HL-60 (cell line): ENCODE measurements around the gene ZBTB42.

Experiments
- DNase-seq, 2 experiments: peaks; one replicate each; pipeline ENCODE4 v3.0.0-alpha.2; 2010 to 2020; ENCODE audit warnings: low read depth in 1 of 2, low spot score in 1 of 2
- H3K27ac ChIP-seq: fragments of 250-450 bp; sonication (Bioruptor Pico); replicated peaks from 2 replicates; pipeline ENCODE4 v1.5.1; 2020; ENCODE audit warnings: mild to moderate bottlenecking, moderate library complexity
- H3K27me3 ChIP-seq: fragments of 250-450 bp; sonication (Bioruptor Pico); 2 replicates; pipeline ENCODE4 v1.5.1; 2021; ENCODE audit warnings: mild to moderate bottlenecking, moderate library complexity; ENCODE audit not compliant: insufficient read depth, poor library complexity, severe bottlenecking
- H3K4me3 ChIP-seq: replicated peaks from 2 replicates; pipeline ENCODE4 v1.5.1; 2011; ENCODE audit warnings: mild to moderate bottlenecking, control low read depth, low read length; ENCODE audit not compliant: insufficient read depth
- GABPA ChIP-seq: IDR thresholded peaks from 2 replicates; pipeline ENCODE4 v1.6.1; 2012; ENCODE audit warnings: low read depth
- POLR2AphosphoS5 ChIP-seq: IDR thresholded peaks from 2 replicates; pipeline ENCODE4 v1.6.1; 2012; ENCODE audit warnings: low read depth
- SPI1 ChIP-seq: IDR thresholded peaks from 2 replicates; pipeline ENCODE4 v1.6.1; 2012; ENCODE audit warnings: low read depth, mild to moderate bottlenecking, borderline replicate concordance
- TF ChIP-seq, protein P1 (sequence below): IDR thresholded peaks from 2 replicates; pipeline ENCODE4 v1.6.1; 2012; ENCODE audit warnings: low read depth; ENCODE audit not compliant: insufficient replicate concordance
- TF ChIP-seq, protein P2 (sequence below): IDR thresholded peaks from one replicate; pipeline ENCODE4 v1.5.1; 2011; ENCODE audit warnings: low read length, control low read depth, inconsistent platforms; ENCODE audit not compliant: insufficient read depth

The ZBTB42 gene

DNA sequence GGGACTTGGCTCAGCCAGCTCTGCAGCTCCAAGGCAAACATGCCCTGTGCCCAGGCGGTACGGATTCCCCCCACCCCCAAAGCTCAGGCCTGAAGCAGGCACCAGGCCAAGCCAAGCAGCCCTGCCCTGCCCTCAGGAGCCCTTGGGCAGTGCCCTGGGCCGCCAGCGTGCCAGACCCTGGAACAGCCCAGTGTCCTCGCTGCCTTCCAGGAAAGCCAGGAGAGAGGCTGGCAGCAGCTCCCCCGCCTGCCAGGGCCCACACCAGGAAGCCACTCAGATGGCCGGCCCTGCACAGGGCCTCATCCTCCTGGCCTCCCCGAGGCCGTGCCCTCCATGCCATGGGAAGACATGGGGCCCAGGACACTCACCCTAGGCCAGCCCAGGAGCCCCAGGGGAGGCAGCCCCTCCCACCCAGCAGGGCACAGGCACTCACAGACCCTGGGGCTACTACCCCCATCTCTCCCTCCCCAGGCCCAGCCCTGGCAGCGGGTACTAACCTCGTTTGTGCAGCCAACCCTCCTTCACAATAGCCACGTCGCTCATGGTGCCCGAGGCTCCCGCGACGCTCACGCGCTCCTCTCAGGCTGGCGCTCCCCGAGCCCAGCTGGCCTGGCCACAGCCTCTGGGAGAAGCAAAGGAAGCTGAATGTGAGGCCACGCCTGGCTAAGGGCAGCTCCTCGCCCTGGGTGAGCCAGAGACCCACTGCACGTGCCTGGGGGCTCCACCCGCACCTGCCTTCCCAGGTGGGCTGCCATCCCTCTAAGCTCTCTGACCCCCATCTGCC is 8.6 kb upstream of the ZBTB42 start:
- no peak for DNase-seq
- TF ChIP-seq POLR2AphosphoS5 (no peak), GABPA (no peak), SPI1 (no peak)
- TF ChIP-seq, protein P1, sequence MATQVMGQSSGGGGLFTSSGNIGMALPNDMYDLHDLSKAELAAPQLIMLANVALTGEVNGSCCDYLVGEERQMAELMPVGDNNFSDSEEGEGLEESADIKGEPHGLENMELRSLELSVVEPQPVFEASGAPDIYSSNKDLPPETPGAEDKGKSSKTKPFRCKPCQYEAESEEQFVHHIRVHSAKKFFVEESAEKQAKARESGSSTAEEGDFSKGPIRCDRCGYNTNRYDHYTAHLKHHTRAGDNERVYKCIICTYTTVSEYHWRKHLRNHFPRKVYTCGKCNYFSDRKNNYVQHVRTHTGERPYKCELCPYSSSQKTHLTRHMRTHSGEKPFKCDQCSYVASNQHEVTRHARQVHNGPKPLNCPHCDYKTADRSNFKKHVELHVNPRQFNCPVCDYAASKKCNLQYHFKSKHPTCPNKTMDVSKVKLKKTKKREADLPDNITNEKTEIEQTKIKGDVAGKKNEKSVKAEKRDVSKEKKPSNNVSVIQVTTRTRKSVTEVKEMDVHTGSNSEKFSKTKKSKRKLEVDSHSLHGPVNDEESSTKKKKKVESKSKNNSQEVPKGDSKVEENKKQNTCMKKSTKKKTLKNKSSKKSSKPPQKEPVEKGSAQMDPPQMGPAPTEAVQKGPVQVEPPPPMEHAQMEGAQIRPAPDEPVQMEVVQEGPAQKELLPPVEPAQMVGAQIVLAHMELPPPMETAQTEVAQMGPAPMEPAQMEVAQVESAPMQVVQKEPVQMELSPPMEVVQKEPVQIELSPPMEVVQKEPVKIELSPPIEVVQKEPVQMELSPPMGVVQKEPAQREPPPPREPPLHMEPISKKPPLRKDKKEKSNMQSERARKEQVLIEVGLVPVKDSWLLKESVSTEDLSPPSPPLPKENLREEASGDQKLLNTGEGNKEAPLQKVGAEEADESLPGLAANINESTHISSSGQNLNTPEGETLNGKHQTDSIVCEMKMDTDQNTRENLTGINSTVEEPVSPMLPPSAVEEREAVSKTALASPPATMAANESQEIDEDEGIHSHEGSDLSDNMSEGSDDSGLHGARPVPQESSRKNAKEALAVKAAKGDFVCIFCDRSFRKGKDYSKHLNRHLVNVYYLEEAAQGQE = no peak
- TF ChIP-seq, protein P2, sequence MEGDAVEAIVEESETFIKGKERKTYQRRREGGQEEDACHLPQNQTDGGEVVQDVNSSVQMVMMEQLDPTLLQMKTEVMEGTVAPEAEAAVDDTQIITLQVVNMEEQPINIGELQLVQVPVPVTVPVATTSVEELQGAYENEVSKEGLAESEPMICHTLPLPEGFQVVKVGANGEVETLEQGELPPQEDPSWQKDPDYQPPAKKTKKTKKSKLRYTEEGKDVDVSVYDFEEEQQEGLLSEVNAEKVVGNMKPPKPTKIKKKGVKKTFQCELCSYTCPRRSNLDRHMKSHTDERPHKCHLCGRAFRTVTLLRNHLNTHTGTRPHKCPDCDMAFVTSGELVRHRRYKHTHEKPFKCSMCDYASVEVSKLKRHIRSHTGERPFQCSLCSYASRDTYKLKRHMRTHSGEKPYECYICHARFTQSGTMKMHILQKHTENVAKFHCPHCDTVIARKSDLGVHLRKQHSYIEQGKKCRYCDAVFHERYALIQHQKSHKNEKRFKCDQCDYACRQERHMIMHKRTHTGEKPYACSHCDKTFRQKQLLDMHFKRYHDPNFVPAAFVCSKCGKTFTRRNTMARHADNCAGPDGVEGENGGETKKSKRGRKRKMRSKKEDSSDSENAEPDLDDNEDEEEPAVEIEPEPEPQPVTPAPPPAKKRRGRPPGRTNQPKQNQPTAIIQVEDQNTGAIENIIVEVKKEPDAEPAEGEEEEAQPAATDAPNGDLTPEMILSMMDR = no peak
- Histone ChIP-seq H3K4me3 (no peak overlapping the region), H3K27ac (no peak overlapping the region), H3K27me3 (no peaks in the 10 kb centered on the region)

DNA sequence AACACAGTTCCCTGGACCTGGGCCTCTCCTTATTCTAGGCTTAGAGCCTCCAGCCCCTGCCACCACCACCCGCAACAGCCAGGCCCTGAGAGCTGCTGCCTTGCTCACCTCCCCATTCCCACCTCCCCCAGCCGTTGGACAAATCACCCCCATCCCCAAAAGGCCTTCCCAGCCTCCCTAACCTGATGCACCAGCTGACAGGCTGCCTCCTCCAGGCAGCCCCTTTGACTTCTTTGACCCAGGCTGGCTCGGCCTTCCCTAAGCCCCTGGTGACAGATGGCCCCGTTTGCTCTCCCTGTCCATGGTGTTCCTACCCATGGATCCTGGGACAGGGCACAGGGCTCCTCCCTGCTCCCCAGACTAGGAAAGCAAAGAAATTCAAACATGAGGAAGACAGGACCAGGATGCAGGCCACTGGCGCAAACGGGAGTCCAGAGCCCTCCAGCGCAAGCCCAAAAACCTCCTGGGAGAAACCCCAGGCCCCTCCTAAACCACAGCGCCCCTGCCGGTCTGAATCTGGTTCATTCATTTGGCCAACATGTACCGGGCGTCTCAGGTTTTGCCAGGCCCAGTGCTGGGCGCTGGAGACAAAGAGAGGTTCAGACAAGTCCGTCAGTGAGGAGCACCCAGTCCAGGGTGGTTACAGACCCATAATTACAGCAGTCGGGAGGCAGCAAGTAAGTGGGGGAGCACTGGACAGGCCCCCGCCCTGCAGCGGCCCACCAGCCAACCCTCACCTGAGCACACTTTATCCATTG is 7.8 kb upstream of the ZBTB42 start:
- no peak for DNase-seq
- no peak overlapping the region for H3K27ac ChIP-seq
- no peak overlapping the region for H3K4me3 ChIP-seq
- no peaks in the 10 kb centered on the region for H3K27me3 ChIP-seq
- TF ChIP-seq POLR2AphosphoS5 (no peak), GABPA (no peak), SPI1 (no peak)

DNA sequence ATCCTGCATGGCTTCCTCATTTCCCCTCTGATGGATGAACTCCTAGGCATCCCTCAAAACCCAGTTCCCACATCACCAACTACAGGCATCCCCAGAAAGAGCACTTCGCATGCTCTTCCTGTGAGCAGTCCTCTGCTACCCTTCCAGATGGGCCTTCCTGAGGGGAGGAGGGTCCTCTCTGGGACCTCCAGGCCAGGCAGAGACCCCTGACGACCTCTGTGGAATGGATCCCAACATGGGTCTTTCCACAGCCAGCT is 7.3 kb upstream of the ZBTB42 start:
- DNase-seq = no peak
- H3K27me3 ChIP-seq = no peaks in the 10 kb centered on the region
- no peak overlapping the region for H3K4me3 ChIP-seq
- TF ChIP-seq, protein P2 = no peak
- no peak for TF ChIP-seq POLR2AphosphoS5
- TF ChIP-seq SPI1 = no peak
- TF ChIP-seq, protein P1 = no peak
- TF ChIP-seq GABPA = no peak
- no peak overlapping the region for H3K27ac ChIP-seq

DNA sequence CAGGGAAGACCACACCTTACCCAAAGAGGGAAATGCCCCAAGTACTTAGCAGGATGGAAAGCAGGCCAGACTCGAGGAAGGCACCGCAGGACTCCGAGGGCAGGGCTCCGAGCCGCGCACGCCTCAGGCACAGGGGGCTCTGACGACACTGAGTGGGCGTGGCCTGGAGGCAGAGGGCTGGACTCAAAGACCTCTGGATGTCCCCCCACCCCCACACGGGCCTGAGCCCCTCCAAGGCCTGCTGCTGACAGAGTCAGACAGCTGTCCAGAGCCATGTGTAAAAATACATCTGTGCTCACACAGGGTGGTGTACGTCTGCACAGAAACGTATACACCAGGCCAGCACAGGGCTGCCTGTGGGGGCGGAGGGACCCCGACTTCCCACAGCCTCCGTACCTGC is 6.8 kb upstream of the ZBTB42 start:
- DNase-seq = no peak
- H3K27me3 ChIP-seq = no peaks in the 10 kb centered on the region
- no peak overlapping the region for H3K27ac ChIP-seq
- H3K4me3 ChIP-seq = peak overlapping the region; percentile 77
- TF ChIP-seq SPI1 (no peak), POLR2AphosphoS5 (no peak), GABPA (no peak)
- TF ChIP-seq, protein P2 = no peak
- TF ChIP-seq, protein P1 = no peak
